A673 (cell line): Measurements from ENCODE around the gene SGO2.

ENCODE experiments used
- EZH2 ChIP-seq: fragments of 200-600 bp; sonication (generic); IDR thresholded peaks from 2 replicates; pipeline ENCODE4 v1.6.1; 2017; ENCODE audit warnings: borderline replicate concordance, low read depth, mild to moderate bottlenecking, mixed read lengths, antibody characterized with exemption, low read length; ENCODE audit not compliant: poor library complexity, severe bottlenecking
- TF ChIP-seq, protein P1 (sequence below): fragments of 300-800, 200-600 bp; sonication (generic); conservative IDR thresholded peaks from 2 replicates; pipeline ENCODE4 v1.5.1; 2017; ENCODE audit warnings: low read depth, mild to moderate bottlenecking, antibody characterized with exemption, low read length, moderate library complexity, mixed read lengths

DNA sequence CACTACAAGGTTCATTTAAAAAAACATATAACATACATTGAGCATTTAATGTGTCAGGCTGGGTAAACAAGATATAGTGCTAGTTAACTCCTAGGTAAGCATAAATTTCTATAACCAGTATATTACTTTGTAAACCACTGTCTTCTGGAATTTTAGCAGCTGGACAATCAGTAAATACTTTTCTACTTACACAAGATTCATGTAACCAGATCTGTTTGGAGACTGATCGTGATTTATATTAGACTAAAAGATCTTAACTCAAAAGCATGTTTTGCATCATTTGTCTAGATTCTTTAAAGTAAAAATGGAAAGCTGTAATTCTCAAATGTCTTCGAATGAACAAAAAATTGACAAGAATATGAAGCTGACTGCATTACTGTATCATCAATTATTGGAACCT is 941 bp upstream of the SGO2 start:
- TF ChIP-seq, protein P1, sequence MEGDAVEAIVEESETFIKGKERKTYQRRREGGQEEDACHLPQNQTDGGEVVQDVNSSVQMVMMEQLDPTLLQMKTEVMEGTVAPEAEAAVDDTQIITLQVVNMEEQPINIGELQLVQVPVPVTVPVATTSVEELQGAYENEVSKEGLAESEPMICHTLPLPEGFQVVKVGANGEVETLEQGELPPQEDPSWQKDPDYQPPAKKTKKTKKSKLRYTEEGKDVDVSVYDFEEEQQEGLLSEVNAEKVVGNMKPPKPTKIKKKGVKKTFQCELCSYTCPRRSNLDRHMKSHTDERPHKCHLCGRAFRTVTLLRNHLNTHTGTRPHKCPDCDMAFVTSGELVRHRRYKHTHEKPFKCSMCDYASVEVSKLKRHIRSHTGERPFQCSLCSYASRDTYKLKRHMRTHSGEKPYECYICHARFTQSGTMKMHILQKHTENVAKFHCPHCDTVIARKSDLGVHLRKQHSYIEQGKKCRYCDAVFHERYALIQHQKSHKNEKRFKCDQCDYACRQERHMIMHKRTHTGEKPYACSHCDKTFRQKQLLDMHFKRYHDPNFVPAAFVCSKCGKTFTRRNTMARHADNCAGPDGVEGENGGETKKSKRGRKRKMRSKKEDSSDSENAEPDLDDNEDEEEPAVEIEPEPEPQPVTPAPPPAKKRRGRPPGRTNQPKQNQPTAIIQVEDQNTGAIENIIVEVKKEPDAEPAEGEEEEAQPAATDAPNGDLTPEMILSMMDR = no peak
- no peak for TF ChIP-seq EZH2
